ENCODE results near the gene UCP2. TPM values are rescaled to one million over a fixed set of nuclear protein-coding genes. Genes with fewer than 3 reads are reported as not detected.
A peak's percentile ranks its signal among the peaks of the same experiment; 100 is the strongest.

Gene UCP2
- total and polyA plus RNA-seq, 2 experiments from 2014 or later = 60.1 to 76.9 TPM

DNA sequence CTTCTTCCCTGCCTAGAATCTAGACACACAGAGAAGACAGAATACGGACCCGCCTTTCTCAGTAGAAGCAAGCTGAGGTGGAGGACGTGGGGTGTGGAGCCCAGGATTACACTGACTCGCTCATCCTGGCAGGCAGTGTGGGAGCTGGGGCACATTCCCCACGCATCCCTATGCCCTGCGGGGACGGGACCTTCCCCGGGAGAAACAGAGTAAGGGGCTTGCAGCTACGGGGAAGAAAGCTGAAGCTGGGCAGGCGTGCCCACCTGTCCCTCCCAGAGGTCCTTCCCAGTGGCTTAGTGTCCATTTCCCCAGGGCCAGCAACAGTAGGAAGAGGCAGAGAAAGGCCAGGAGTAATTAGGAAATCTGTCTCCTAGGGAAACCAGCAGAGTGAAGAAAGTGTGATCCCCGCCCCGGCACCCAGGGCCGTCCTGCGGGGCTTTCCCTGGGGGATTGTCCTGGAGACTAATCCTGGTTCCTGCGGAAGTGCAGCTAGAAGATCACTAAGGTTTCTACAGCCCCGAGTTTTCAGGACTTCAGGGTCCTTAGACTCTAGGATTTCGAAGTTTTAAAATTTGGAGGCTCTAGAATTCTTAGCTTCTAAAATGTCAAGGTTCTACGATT is 24.0 kb downstream of the UCP2 start:
- no peak overlapping the region for H3K4me3 Mint-ChIP-seq
- Histone ChIP-seq H3K4me3 (no peak overlapping the region), H2AFZ (no peak overlapping the region), H3K4me2 (no peak overlapping the region), H3K27ac (ENCODE audit: low read depth) (no peak overlapping the region), H3K27me3 (ENCODE audit: insufficient read depth) (no peaks in the 10 kb centered on the region), H3K4me1 (ENCODE audit: insufficient read depth) (no peaks in the 10 kb centered on the region), H4K20me1 (replicated peaks; ENCODE audit: insufficient read depth) (no peaks in the 10 kb centered on the region), H3K9me2 (ENCODE audit: insufficient read depth) (no peaks in the 10 kb centered on the region), H3K36me3 (ENCODE audit: insufficient read depth) (no peaks in the 10 kb centered on the region), H3F3A (replicated peaks; ENCODE audit: low read depth) (no peaks in the 10 kb centered on the region), H3K79me2 (replicated peaks; ENCODE audit: insufficient read depth) (no peaks in the 10 kb centered on the region)
- H3K36me3 Mint-ChIP-seq (ENCODE audit: low read depth) = no peaks in the 10 kb centered on the region
- peaks cover 5% of the 10 kb centered on the region; the same call in 2 of the 3 replicates for H3K4me1 Mint-ChIP-seq
- no peak for DNase-seq (ENCODE audit: low spot score)
- peak; percentile 14 for ATAC-seq
- TF ChIP-seq JUNB (IDR thresholded peaks at IDR 0.05; ENCODE audit: unreplicated experiment) (no peak), CREB1 (CRISPR knock-in tag; IDR thresholded peaks at IDR 0.05; ENCODE audit: low read depth) (no peak), ZNF331 (CRISPR knock-in tag; IDR thresholded peaks at IDR 0.05; ENCODE audit: low read depth) (no peak), ZNF114 (CRISPR knock-in tag; IDR thresholded peaks at IDR 0.05) (no peak), NANOG (IDR thresholded peaks at IDR 0.05; ENCODE audit: borderline replicate concordance) (no peak), STAT1 (IDR thresholded peaks at IDR 0.05; ENCODE audit: unreplicated experiment) (no peak), EZH2phosphoT487 (IDR thresholded peaks at IDR 0.05; ENCODE audit: unreplicated experiment) (no peak), POLR2AphosphoS5 (IDR thresholded peaks at IDR 0.05; ENCODE audit: low read depth) (no peak), EZH2 (IDR thresholded peaks at IDR 0.05; ENCODE audit: low read depth, unreplicated experiment) (no peak)
- TF ChIP-seq, protein P1, sequence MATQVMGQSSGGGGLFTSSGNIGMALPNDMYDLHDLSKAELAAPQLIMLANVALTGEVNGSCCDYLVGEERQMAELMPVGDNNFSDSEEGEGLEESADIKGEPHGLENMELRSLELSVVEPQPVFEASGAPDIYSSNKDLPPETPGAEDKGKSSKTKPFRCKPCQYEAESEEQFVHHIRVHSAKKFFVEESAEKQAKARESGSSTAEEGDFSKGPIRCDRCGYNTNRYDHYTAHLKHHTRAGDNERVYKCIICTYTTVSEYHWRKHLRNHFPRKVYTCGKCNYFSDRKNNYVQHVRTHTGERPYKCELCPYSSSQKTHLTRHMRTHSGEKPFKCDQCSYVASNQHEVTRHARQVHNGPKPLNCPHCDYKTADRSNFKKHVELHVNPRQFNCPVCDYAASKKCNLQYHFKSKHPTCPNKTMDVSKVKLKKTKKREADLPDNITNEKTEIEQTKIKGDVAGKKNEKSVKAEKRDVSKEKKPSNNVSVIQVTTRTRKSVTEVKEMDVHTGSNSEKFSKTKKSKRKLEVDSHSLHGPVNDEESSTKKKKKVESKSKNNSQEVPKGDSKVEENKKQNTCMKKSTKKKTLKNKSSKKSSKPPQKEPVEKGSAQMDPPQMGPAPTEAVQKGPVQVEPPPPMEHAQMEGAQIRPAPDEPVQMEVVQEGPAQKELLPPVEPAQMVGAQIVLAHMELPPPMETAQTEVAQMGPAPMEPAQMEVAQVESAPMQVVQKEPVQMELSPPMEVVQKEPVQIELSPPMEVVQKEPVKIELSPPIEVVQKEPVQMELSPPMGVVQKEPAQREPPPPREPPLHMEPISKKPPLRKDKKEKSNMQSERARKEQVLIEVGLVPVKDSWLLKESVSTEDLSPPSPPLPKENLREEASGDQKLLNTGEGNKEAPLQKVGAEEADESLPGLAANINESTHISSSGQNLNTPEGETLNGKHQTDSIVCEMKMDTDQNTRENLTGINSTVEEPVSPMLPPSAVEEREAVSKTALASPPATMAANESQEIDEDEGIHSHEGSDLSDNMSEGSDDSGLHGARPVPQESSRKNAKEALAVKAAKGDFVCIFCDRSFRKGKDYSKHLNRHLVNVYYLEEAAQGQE (IDR thresholded peaks at IDR 0.05; ENCODE audit: unreplicated experiment) = no peak
- TF ChIP-seq, protein P2, sequence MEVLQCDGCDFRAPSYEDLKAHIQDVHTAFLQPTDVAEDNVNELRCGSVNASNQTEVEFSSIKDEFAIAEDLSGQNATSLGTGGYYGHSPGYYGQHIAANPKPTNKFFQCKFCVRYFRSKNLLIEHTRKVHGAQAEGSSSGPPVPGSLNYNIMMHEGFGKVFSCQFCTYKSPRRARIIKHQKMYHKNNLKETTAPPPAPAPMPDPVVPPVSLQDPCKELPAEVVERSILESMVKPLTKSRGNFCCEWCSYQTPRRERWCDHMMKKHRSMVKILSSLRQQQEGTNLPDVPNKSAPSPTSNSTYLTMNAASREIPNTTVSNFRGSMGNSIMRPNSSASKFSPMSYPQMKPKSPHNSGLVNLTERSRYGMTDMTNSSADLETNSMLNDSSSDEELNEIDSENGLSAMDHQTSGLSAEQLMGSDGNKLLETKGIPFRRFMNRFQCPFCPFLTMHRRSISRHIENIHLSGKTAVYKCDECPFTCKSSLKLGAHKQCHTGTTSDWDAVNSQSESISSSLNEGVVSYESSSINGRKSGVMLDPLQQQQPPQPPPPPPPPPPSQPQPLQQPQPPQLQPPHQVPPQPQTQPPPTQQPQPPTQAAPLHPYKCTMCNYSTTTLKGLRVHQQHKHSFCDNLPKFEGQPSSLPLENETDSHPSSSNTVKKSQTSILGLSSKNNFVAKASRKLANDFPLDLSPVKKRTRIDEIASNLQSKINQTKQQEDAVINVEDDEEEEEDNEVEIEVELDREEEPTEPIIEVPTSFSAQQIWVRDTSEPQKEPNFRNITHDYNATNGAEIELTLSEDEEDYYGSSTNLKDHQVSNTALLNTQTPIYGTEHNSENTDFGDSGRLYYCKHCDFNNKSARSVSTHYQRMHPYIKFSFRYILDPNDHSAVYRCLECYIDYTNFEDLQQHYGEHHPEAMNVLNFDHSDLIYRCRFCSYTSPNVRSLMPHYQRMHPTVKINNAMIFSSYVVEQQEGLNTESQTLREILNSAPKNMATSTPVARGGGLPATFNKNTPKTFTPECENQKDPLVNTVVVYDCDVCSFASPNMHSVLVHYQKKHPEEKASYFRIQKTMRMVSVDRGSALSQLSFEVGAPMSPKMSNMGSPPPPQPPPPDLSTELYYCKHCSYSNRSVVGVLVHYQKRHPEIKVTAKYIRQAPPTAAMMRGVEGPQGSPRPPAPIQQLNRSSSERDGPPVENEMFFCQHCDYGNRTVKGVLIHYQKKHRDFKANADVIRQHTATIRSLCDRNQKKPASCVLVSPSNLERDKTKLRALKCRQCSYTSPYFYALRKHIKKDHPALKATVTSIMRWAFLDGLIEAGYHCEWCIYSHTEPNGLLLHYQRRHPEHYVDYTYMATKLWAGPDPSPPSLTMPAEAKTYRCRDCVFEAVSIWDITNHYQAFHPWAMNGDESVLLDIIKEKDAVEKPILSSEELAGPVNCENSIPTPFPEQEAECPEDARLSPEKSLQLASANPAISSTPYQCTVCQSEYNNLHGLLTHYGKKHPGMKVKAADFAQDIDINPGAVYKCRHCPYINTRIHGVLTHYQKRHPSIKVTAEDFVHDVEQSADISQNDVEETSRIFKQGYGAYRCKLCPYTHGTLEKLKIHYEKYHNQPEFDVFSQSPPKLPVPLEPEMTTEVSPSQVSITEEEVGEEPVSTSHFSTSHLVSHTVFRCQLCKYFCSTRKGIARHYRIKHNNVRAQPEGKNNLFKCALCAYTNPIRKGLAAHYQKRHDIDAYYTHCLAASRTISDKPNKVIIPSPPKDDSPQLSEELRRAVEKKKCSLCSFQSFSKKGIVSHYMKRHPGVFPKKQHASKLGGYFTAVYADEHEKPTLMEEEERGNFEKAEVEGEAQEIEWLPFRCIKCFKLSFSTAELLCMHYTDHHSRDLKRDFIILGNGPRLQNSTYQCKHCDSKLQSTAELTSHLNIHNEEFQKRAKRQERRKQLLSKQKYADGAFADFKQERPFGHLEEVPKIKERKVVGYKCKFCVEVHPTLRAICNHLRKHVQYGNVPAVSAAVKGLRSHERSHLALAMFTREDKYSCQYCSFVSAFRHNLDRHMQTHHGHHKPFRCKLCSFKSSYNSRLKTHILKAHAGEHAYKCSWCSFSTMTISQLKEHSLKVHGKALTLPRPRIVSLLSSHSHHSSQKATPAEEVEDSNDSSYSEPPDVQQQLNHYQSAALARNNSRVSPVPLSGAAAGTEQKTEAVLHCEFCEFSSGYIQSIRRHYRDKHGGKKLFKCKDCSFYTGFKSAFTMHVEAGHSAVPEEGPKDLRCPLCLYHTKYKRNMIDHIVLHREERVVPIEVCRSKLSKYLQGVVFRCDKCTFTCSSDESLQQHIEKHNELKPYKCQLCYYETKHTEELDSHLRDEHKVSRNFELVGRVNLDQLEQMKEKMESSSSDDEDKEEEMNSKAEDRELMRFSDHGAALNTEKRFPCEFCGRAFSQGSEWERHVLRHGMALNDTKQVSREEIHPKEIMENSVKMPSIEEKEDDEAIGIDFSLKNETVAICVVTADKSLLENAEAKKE (CRISPR knock-in tag; IDR thresholded peaks at IDR 0.05) = no peak
- TF ChIP-seq, protein P3, sequence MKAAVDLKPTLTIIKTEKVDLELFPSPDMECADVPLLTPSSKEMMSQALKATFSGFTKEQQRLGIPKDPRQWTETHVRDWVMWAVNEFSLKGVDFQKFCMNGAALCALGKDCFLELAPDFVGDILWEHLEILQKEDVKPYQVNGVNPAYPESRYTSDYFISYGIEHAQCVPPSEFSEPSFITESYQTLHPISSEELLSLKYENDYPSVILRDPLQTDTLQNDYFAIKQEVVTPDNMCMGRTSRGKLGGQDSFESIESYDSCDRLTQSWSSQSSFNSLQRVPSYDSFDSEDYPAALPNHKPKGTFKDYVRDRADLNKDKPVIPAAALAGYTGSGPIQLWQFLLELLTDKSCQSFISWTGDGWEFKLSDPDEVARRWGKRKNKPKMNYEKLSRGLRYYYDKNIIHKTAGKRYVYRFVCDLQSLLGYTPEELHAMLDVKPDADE (IDR thresholded peaks at IDR 0.05) = no peak
- TF ChIP-seq, protein P4, sequence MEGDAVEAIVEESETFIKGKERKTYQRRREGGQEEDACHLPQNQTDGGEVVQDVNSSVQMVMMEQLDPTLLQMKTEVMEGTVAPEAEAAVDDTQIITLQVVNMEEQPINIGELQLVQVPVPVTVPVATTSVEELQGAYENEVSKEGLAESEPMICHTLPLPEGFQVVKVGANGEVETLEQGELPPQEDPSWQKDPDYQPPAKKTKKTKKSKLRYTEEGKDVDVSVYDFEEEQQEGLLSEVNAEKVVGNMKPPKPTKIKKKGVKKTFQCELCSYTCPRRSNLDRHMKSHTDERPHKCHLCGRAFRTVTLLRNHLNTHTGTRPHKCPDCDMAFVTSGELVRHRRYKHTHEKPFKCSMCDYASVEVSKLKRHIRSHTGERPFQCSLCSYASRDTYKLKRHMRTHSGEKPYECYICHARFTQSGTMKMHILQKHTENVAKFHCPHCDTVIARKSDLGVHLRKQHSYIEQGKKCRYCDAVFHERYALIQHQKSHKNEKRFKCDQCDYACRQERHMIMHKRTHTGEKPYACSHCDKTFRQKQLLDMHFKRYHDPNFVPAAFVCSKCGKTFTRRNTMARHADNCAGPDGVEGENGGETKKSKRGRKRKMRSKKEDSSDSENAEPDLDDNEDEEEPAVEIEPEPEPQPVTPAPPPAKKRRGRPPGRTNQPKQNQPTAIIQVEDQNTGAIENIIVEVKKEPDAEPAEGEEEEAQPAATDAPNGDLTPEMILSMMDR (conservative IDR thresholded peaks at IDR 0.05; ENCODE audit: low read depth in 2 of 2) = no peak
- H3K27me3 Mint-ChIP-seq (ENCODE audit: insufficient read depth, low read depth, poor library complexity) = peaks cover 27% of the 10 kb centered on the region
- no peak overlapping the region for H3K27ac Mint-ChIP-seq
- H3K9me3 Mint-ChIP-seq = no peaks in the 10 kb centered on the region

All from GM23338 (cell line).